NCI-H2196 treated with DMSO at 0.1 percent for 48 hours (cell line): ENCODE data around the gene CCDC178.
"Not testable (repeated sequence)": the region's sequence is repeated elsewhere in the genome, so short reads cannot be mapped to it uniquely, and the experiment has no call there.

Experiments
- DNase-seq: peaks from one replicate; lab custom pipeline; 2025; ENCODE audit not compliant: unreplicated experiment; lab: John Stamatoyannopoulos, UW

Gene CCDC178, protein sequence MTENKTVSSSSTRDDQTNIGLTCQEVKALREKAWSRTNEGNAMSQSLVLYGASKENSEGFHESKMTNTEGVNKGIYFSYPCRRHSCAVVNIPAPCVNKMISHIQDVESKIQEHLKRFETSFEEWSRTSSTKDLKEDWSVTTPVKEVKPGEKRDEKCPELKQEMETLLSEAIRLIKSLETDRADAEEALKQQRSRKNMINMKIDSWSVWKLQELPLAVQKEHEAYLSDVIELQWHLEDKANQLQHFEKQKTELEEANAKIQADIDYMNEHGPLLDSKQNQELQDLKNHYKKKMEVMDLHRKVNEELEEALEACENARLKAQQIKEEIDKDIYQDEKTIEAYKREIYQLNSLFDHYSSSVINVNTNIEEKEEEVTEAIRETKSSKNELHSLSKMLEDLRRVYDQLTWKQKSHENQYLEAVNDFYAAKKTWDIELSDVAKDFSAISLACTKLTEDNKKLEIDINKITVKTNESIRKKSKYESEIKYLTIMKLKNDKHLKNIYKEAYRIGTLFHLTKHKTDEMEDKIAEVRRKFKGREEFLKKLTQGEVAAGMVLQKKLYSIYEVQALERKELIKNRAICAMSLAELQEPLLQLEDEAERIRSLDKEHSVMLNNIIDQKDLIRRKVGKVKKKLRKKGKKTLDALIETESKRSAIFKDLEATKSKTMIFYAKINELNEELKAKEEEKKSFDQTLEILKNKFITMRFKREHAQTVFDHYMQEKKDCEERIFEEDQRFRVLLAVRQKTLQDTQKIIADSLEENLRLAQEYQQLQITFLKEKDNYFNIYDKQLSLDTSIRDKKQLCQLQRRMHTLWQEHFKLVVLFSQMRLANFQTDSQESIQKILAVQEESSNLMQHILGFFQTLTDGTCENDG

DNA sequence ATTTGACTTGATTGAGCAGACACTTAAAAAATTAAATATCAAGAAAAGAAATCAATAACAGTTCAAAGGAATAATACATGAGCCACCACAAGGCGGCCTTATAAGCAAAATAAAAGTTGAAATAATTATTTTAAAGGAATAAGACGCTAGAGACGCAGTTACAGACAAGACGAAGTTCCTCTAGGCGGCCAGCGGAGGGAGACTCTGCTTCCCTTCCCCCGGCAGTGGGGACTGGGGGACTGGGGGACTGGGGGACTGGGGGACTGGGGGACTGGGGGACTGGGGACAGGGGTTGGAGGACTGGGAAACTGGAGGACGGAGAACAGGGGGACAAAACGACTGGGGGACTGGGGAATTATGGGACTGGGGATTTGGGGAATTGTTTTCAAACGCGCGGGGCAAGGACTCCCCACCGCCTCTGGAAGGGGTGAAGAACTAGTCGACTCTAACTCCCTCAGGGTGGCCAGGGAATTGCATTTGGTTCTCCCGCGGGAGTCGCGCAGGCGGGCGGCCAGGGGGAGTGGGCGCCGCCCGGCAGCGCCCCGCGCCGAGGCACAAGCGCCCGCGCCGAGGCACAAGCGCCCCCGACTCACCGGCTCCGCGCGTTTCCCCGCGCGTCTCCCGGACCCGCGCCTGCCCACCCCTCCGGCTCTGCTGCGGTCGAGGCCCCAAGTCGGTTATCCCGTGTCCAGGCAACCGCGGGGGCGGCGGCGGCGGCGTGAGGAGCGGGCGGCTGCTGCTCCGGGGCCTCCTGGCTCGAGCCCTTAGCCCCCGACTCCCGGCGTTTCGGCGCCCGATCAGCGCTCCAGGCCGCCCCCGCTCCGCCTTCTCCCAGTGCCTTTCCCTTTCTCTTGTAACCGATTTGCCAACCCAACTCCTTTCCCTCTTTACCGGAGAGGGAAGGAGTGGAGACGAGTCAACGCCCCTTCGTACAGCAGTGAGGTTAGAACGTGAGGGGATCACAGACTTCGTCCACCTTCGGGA lies at the start of gene CCDC178:
TSS of gene CCDC178 (minus strand) at position 662 of the 984 bp plus-strand sequence. CDS start 28,633 bp downstream, outside the sequence.
- peak; percentile 57 for DNase-seq

DNA sequence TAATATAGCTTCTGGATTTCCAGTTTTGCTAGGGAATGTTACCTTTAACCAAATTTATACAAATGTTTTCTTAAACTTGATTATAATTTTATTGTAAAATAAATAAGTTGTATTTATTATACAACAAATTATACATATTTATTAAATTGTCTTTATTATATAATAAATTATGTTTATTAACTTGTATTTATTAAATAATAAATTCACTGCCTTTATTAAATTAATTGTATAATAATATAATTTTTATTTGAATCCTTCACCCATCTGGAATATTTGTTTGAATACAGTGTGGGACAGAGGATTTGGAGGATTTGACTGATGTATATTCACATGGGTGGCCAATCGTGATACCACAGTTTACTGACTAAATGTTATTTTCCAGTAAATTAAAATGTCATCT lies 43.4 kb upstream of the CCDC178 start:
- no peak for DNase-seq

DNA sequence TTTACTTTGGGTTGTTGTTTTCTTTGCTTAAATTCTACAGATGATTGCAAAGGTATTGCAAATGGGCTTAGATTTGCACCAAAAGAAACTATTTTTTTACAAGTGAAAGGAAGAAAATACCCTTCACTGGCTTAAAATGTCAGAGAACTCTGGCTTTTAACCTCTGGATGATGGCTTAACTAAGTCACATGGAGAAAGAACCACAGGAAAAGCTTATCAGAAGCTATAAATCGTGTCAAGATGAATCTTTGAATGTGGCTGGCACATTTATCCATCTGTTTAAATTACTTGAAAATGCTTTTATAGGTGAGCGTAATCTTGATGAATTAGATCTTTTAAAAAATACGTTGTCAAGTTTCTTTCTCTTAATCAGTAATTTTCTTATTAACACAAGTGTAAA lies 32.0 kb upstream of the CCDC178 start:
- no peak for DNase-seq

DNA sequence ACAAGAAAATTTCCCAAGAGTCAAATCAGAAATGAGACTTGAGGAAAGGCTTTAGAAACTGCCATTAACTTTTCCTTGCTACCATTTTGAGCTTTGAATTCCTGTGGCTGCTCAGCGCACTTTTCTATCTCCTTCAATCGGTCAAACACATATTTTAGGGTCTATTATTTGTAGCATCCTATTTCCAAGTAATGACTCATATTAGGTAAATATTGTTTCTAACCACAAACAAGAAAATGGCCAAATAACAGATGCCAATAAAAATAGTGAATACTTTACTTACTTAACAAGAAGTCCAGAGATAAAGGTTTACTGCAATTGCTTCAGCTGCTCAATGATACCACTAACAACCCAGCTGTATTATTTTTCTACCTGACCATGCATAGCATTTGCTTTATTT lies 29.7 kb upstream of the CCDC178 start:
- DNase-seq: no peak

DNA sequence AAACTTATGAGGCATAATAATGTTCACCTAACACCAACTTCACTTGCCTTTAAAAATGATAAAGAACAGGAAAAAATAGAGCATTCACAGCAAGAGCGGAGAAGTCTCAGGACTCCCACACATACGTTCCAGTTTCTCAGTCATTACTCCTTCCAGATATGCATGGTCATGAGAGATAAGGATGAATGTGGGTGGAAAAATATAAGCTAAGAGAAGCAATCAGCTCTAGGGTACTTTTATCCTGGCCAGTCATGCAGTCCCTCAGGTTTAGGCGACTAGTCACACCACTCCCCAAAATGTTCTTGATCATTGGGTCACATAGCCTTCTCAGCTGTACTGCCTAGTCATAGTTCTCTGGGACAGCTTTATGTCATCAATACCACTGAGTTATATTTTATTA lies 29.2 kb upstream of the CCDC178 start:
- DNase-seq: no peak

DNA sequence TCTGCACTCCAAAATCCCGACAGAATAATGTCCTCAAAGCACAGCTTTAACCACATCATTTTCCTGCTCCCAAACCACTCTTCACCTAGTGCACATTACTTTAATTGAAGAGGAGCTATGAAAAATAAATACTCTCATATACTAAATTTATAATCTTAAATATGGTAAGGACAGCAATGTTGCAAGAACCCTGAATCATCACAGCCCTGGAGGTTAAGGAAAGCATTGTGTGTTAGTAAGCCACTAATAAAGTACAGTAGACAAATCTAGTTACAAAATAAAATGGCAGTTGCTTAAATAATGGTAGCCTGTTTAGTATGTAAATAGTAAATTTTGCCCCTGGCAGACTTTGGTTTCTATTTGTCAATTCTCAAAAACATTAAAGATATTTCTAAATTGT lies 27.0 kb upstream of the CCDC178 start:
- DNase-seq: no peak

DNA sequence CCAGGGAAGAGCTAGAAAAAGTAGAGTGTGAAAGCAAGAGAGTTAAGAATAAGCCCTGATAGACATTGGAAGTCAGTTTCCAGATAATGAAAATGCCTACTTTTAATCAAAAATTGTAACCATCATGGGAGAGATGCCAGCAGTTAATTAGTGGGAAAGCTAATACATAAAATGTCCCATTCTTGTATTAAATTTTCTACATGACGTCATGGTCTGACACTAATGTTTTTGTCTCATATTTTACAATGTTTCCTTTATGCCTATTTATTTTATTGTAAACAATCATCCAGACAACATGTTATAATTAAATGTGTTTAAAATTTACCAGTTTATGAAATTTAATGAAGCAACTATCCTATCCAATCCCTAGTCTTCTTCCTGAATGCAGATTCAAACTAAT lies 26.3 kb upstream of the CCDC178 start:
- DNase-seq: no peak

DNA sequence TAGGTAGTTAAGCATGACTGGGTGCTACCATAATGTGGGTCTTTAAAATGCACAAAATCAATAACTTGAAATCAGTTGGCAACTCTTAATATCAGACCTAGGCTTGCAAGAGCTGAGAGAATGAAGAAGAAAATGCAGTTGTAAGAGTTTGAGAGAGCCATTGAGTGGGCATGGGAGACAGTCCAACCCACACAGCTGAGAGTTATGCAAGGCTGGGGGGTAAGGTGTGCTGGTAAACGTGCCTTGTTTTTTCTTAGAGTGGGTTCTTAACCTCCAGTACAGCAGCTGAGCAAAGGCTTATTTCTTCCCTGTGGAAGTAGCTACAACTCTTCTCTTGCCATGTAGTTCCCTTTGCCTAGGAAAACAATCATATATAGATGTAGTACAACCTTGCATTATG lies 20.2 kb upstream of the CCDC178 start:
- no peak for DNase-seq

DNA sequence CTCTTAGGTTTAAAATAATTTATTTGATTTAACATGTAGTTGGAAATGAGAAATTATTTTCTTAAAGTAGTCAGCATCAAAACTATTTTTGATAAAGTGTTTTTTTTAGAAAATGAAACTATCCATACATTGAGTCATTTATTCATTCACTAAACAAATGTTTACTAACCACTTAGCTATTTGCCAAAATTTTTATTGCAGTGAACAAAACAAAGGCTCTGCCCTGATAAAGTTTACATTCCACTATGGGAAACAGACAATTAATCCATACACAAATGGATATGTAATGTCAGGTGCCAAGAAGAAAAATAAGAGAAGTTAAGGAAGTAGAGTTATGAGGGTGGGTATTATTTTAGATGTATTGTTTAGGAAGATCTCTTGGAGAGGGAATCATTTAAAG lies 19.1 kb upstream of the CCDC178 start:
- DNase-seq: no peak

DNA sequence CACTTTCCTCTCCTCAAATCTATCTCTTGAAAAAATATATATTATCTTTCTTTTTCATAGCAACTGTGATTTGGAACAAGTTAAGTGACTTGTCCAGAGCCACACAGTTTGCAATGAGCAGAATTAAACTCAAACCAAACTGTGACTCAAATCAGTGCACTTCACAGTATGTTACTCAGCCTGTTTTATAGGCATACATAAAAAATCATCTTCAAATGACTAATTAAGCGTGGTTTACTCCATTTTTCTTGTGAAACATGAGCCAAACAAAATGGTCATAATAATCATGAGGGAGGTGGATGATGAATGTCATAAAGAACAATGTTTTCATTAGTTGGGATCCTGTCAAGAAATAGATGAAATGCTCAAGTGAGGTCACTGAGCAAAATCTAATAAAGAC lies 6.1 kb upstream of the CCDC178 start:
- DNase-seq: no peak

DNA sequence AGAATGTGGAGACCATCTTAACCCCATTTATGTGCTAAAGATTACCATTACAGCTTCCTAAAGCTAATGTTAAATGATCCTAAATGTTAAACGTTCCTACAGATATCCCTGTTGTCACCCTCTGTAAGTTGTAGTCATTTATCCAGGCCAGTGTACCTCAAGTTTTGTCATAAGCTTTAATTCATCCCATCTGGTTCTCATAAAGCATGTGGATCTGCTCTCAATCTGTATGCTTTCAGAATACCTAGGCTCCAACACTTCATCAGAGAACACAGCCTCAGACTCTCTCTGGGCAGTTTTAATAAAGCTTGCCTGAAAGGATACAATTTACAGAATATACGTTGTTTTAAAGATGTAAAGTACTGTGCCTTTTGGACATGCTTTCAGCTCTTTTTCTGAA lies 4.2 kb upstream of the CCDC178 start:
- DNase-seq: no peak

DNA sequence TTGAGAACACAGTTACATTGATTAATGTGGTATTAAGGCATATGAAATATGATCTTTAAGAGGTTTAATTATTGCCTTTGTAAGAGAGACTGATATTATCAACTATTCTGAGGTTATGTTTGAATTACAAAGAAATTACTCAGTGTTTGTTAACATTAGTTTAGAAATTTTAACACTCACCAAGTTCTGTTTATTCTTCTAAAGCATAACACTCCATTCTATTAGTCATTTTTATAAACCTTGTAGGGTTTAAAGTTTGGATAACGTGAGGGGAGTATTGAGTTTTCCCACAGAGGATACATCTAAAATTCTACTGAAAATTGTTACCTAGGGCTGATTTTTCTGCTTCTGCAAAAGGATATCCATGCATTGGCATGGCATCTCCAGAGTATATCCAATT lies 7.7 kb downstream of the CCDC178 start:
- no peak for DNase-seq

DNA sequence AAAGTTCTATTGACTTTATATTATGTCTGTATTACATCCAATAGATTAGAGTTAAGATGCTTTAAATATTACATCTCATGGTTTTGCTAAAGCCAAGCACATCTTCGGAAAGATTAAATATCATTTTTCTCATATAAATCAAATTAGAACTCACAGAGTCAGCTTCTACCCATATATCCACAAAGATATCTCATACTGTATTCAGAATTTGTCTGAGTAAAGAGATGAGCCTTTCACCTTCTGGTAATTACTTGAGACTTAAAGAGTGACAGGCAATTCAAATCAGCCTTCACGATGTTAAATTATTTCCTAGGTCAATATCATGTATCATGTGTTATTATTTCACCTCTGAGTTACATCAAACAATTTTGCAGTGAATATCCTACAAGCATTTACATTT lies 13.0 kb downstream of the CCDC178 start:
- no peak for DNase-seq

DNA sequence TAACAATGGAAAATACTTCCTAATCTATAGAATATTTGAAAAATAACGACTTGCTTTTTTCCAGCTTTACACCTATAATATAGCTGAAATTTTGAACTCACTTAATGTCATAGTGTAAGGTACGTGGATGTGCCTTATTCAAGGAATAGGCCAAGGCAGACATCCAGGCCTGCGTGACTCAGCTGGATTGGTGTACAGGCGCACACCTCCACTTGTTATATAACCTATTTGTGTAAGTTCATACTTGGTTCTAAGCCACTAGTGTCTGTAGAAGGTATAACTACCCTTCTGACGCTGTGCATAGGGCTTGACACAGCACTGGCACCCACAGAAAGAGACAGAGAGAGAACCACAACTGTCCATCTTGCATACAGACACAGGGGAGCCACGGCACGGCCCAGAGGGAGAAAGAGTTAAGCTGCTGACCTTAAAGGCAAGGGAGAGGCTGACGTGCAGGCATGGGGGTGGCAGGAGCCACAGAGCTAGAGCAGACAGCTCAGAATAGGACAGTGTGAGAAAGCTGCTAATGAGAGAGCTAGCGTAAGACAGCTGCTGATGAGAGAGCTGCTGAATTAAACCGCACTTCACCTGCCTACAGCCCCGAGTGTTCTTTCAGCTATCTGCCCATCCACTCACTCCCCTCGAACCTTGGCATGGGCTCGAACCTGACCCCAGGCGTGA lies 16.1 kb downstream of the CCDC178 start:
- no peak for DNase-seq

DNA sequence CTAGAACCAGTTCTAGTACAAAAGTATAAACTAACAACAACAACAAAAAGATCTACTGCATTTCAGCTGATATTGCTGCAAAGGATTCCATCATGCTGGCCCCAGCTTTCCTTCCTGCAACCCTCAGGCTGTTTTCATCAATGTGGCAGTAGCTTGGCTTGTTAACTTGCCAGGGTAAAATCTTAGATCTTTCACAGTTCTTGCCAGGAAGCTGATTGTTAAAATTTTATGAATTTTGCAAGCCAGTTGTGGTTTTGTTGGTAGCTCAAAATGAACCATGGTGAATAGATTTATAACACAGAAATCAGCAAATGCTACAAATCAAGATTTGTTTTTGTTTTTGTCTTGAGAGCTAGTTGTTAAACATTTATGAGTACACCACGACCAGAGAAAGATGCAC lies 19.3 kb downstream of the CCDC178 start:
- DNase-seq: no peak

DNA sequence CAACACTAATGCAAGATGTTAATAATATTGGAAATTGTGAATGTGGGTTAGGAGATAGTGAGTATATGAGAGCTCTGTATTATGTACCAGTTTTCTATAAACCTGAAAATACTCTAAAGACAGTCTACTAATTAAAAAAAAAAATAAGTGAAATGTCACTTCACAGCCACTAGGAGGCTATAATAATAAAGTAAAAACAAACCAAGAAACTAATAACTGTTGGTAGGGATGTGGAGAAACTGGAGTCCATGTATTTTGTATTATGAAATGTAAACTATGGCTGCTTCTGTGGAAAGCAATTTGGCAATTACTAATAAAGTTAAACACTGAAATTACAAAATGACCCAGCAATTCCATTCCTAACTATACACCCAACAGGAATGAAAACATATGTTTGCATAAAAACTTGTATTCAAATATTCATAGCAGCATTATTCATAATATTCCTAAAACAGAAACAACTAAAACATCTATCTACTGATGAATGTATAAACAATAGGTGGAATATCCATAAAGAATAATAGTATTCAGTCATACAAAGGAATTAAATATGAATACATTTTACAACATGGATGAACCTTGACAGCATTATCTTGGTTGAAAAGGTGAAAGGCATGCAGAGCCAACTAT lies 36.2 kb downstream of the CCDC178 start:
- no peak for DNase-seq

DNA sequence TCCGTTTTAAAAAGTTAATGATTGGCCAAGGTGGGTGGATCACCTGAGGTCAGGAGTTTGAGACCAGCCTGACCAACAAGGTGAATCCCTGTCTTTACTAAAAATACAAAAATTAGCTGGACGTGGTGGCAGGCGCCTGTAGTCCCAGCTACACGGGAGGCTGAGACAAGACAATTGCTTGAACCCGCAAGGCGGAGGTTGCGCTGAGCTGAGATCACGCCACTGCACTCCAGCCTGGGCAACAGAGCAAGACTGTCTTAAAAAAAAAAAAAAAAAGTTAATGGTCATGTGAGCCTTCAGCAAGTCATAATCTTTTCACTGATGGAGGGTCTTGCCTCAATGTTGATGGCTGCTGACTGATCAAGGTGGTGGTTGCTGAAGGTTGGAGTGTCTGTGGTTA lies 41.6 kb downstream of the CCDC178 start:
- not testable (repeated sequence) for DNase-seq

DNA sequence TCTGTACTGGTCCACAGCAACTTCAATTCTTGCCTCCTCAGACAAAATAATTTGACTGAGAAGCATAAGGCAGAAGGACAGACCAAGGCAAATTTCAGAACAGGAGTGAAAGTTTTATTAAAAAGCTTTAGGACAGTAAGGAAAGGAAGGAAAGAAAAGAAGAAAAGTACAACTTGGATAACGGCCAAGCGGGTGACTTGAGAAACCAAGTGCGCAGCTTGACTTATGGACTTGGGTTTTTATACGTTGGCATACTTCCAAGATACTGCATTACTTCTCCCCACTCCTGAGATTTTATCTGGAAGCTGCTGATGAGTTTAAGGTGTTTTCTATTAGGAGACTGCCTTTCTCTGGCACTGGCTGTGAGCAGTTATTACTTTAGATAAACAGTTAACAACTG lies 64.7 kb downstream of the CCDC178 start:
- no peak for DNase-seq

DNA sequence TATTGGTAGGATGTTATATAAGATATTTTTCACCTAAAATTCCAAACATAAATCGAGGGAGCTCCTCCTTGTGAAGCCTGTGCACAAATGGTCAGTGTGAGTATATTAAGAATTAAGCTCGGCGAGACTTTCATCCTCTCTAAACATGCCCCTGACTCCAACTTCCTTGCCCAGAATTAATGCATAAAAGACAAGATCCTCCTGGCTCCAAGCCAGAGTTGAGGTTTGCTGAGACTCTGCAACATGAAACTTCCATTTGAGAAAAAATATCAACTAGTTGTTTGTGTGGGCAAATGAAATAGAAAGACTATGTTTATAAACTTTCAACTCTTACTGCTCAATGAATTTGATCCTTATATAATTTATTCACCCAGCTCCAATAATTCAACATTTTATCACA lies 68.1 kb downstream of the CCDC178 start:
- no peak for DNase-seq
